ENCODE data around the gene IFNLR1. TPM values are rescaled to one million over a fixed set of nuclear protein-coding genes. Genes with fewer than 3 reads are reported as not detected.

The IFNLR1 gene
- total RNA-seq, 4 donors from 2014 or later = 9.1 to 38.2 (median 36.1) TPM

DNA sequence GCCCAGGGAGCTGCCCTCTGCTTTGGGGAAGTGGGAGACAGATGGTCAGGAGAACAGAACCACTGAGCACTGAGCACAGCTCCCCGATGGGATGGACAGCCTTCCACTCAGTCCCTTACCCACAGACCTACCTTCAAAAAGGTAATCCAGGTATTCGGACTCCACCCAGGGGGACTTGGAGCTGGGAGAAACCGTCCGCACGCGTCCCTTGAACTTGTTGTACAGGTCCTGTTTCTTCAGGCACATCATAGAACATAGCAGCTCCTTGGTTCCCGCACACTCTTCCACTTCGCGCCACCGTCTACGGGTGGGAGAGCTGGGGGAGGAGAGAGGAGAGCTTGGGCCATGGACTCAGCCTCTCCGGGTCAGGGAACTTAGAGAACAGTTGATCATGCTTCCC lies 17.8 kb downstream of the IFNLR1 start:
- peaks cover 0 to 3% (median 0%) of the 10 kb centered on the region in 4 donors for H3K4me1 ChIP-seq
- peak in 1 of 3 donors; percentile 31 for DNase-seq
- H3K27me3 ChIP-seq = no peaks in the 10 kb centered on the region

DNA sequence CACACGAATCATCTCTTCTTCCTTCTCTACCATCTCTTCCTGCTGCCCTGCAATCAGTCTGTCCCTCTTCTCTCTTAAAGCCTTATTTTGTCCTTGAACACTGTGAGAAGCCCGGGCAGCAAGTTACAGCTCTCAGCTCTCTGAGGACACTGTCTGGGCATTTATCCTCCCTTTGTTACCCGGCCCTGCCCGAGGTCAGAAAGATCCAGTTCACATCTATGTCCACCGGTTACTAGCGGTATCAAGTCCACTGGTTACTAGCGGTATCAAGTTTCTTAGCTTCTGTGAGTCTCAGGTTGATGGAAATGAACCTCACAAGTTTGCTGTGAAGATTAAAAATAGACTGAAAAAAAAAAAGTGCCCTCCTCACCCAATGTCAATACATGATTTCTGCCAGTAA lies 18.8 kb downstream of the IFNLR1 start:
- Histone ChIP-seq H3K4me3 (no peak overlapping the region), H3K27ac (no peak overlapping the region), H3K27me3 (no peaks in the 10 kb centered on the region), H3K36me3 (peaks cover 0 to 24% (median 0%) of the 10 kb centered on the region in 3 donors), H3K4me1 (peaks cover 0 to 11% (median 0%) of the 10 kb centered on the region in 4 donors), H3K9me3 (no peaks in the 10 kb centered on the region)
- TF ChIP-seq POLR2A (IDR thresholded peaks at IDR 0.05) = no peak
- TF ChIP-seq, protein P1, sequence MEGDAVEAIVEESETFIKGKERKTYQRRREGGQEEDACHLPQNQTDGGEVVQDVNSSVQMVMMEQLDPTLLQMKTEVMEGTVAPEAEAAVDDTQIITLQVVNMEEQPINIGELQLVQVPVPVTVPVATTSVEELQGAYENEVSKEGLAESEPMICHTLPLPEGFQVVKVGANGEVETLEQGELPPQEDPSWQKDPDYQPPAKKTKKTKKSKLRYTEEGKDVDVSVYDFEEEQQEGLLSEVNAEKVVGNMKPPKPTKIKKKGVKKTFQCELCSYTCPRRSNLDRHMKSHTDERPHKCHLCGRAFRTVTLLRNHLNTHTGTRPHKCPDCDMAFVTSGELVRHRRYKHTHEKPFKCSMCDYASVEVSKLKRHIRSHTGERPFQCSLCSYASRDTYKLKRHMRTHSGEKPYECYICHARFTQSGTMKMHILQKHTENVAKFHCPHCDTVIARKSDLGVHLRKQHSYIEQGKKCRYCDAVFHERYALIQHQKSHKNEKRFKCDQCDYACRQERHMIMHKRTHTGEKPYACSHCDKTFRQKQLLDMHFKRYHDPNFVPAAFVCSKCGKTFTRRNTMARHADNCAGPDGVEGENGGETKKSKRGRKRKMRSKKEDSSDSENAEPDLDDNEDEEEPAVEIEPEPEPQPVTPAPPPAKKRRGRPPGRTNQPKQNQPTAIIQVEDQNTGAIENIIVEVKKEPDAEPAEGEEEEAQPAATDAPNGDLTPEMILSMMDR (IDR thresholded peaks at IDR 0.05) = no peak
- DNase-seq = peak in 1 of 3 donors; percentile 14

More for the DNA sequence above, 17.8 kb downstream of the IFNLR1 start:
- Histone ChIP-seq H3K9me3 (no peaks in the 10 kb centered on the region), H3K4me3 (no peak overlapping the region), H3K27ac (no peak overlapping the region), H3K36me3 (peaks cover 0 to 24% (median 0%) of the 10 kb centered on the region in 3 donors)
- TF ChIP-seq POLR2A (IDR thresholded peaks at IDR 0.05) = no peak
- TF ChIP-seq, protein P1 (IDR thresholded peaks at IDR 0.05) = no peak

DNA sequence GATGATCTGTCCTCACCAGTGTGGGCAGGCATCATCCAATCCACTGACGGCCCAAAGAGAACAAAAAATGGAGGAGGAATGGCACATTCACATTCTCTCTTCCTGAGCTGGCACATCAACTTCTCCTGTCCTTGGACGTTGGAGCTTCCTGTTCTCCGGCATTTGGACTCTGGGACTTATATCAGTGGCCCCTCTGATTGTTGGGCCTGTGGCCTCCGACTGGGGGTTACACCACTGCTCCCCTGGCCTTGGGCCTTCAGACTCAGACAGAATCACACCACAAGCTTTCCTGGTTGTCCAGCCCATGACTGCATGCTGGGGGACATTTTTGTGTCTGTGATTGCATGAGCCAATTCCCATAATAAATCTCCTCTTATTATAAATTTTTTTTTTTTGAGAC lies 20.1 kb downstream of the IFNLR1 start:
- H3K4me1 ChIP-seq = peaks cover 0 to 11% (median 0%) of the 10 kb centered on the region in 4 donors
- H3K4me3 ChIP-seq = no peak overlapping the region
- peaks cover 0 to 24% (median 0%) of the 10 kb centered on the region in 3 donors for H3K36me3 ChIP-seq
- TF ChIP-seq, protein P1 (IDR thresholded peaks at IDR 0.05) = no peak
- TF ChIP-seq POLR2A (IDR thresholded peaks at IDR 0.05) = no peak
- H3K9me3 ChIP-seq = no peaks in the 10 kb centered on the region
- H3K27ac ChIP-seq = no peak overlapping the region
- DNase-seq = peak in 1 of 3 donors; percentile 44
- H3K27me3 ChIP-seq = no peaks in the 10 kb centered on the region

DNA sequence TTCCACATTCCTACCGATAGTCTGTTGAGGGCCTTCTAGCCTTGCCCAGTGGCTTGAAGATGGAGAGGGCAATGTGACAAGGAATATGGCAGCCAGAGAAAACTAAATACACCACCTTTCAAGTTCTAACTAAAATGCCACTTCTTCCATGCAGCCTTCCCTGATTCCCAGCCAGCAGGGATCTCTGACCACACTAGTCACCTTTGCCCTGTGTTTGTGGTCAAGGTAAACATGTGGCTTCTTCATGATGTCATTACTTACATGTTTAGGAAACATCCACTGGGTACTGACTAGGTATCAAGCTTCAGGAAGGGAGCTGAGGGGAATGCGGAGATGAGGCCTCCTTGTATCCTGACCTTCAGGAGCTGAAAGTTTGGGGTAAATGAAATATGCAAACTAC lies 21.6 kb downstream of the IFNLR1 start:
- H3K36me3 ChIP-seq = peaks cover 0 to 24% (median 0%) of the 10 kb centered on the region in 3 donors
- H3K9me3 ChIP-seq = no peaks in the 10 kb centered on the region
- no peak overlapping the region for H3K4me3 ChIP-seq
- H3K27ac ChIP-seq = no peak overlapping the region
- peaks cover 0 to 23% (median 2%) of the 10 kb centered on the region in 4 donors for H3K4me1 ChIP-seq
- H3K27me3 ChIP-seq = no peaks in the 10 kb centered on the region
- no peak for DNase-seq
- TF ChIP-seq, protein P1 (IDR thresholded peaks at IDR 0.05) = no peak
- TF ChIP-seq POLR2A (IDR thresholded peaks at IDR 0.05) = no peak

DNA sequence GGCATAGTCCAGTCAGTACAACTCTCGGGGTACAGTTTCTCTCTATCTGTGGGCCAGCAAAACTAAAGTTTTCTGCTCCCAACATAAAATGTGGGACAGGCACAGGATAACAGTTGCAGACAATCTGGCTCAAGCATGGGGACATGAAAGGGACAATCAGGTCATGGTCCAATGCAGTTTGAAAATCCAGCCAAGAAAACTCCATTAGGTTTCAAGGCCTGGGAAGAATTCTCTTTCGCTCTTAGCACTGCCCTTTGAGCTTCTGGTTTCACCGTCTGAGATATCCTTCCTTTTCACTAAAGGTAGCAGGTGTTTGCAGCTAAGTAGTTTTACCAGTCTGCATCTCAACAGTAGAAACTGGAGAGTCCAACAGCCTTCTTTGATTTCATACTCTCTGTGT lies 23.1 kb downstream of the IFNLR1 start:
- H3K36me3 ChIP-seq = peaks cover 0 to 28% (median 0%) of the 10 kb centered on the region in 3 donors
- DNase-seq = peak in 1 of 3 donors; percentile 34
- TF ChIP-seq POLR2A (IDR thresholded peaks at IDR 0.05) = no peak
- TF ChIP-seq, protein P1 (IDR thresholded peaks at IDR 0.05) = no peak
- no peaks in the 10 kb centered on the region for H3K9me3 ChIP-seq
- H3K4me3 ChIP-seq = no peak overlapping the region
- H3K27ac ChIP-seq = peak overlapping the region in 3 of 4 donors; percentile 41 to 66 (median 63)
- H3K27me3 ChIP-seq = no peaks in the 10 kb centered on the region
- peaks cover 0 to 24% (median 2%) of the 10 kb centered on the region in 4 donors for H3K4me1 ChIP-seq

Data from Peyer's patch (tissue), 4 donors.